Naive thymus-derived CD8-positive, alpha-beta T cell (primary cell): ENCODE measurements around the gene MCHR1. TPM values are rescaled to one million over a fixed set of nuclear protein-coding genes. Genes with fewer than 3 reads are reported as not detected.

Experiments used
- ATAC-seq, 2 donors: fragments of 150-1000 bp; cut with Tn5 transposase in 1 of 2; sonication (Bioruptor Pico), chemical (Tn5 transposase) in 1 of 2; 1 replicate in 1 of 2; 2 replicates in 1 of 2; pipeline ENCODE4 v1.10.0; 2021; ENCODE audit warnings: mild to moderate bottlenecking in 2 of 2, moderate library complexity in 2 of 2
- POLR2A ChIA-PET: fragments of 350-600 bp; sonication (Branson Sonifier 250); formaldehyde crosslinking; loops from one replicate; lab custom pipeline; 2021; ENCODE audit warnings: antibody characterized with exemption; lab: Charles Lee
- DNase-seq, 10 donors: peaks; one replicate each; pipeline versions ENCODE4 v3.0.0 to v3.0.0-alpha.2; 2020 to 2022
- H3K27ac Mint-ChIP-seq, 10 donors: one replicate each; pipeline ENCODE4 v1.8.0; 2020 to 2022; ENCODE audit warnings: mild to moderate bottlenecking in 10 of 10, mixed read lengths in 10 of 10, moderate library complexity in 4 of 10, inconsistent platforms in 1 of 10
- H3K27me3 Mint-ChIP-seq, 5 donors: one replicate each; pipeline ENCODE4 v1.8.0; 2021 to 2022; ENCODE audit warnings: mixed read lengths in 5 of 5
- H3K36me3 Mint-ChIP-seq, 3 donors: one replicate each; pipeline ENCODE4 v1.8.0; 2020 to 2022; ENCODE audit warnings: mixed read lengths in 3 of 3, mild to moderate bottlenecking in 2 of 3, inconsistent platforms in 1 of 3
- H3K4me1 Mint-ChIP-seq, 4 donors: one replicate each; pipeline ENCODE4 v1.8.0; 2021 to 2022; ENCODE audit warnings: mixed read lengths in 4 of 4
- H3K4me3 Mint-ChIP-seq, 10 donors: one replicate each; pipeline ENCODE4 v1.8.0; 2020 to 2022; ENCODE audit warnings: mild to moderate bottlenecking in 10 of 10, mixed read lengths in 10 of 10, moderate library complexity in 6 of 10, inconsistent platforms in 1 of 10
- H3K9me3 Mint-ChIP-seq, 9 donors: one replicate each; pipeline ENCODE4 v1.8.0; 2020 to 2022; ENCODE audit warnings: mixed read lengths in 9 of 9, mild to moderate bottlenecking in 3 of 9, inconsistent platforms in 1 of 9, moderate library complexity in 1 of 9
- polyA plus RNA-seq, 3 donors: library from polyadenylated mRNA; unstranded; fragments of 300-500 nt; fragmentation: Illumina TruSeq; gene quantifications; one replicate each; pipeline ENCODE4 v1.2.3, GENCODE V29; 2021
- total RNA-seq, 8 experiments: library from RNA in 2 of 8; stranded (reverse) in 2 of 8; gene quantifications; one replicate each; pipeline ENCODE4 v1.2.3 and lab custom pipeline; 2021 to 2026

Gene MCHR1
- total and polyA plus RNA-seq, 5 experiments from 2014 or later, result 0.16 TPM; not detected in 4

DNA sequence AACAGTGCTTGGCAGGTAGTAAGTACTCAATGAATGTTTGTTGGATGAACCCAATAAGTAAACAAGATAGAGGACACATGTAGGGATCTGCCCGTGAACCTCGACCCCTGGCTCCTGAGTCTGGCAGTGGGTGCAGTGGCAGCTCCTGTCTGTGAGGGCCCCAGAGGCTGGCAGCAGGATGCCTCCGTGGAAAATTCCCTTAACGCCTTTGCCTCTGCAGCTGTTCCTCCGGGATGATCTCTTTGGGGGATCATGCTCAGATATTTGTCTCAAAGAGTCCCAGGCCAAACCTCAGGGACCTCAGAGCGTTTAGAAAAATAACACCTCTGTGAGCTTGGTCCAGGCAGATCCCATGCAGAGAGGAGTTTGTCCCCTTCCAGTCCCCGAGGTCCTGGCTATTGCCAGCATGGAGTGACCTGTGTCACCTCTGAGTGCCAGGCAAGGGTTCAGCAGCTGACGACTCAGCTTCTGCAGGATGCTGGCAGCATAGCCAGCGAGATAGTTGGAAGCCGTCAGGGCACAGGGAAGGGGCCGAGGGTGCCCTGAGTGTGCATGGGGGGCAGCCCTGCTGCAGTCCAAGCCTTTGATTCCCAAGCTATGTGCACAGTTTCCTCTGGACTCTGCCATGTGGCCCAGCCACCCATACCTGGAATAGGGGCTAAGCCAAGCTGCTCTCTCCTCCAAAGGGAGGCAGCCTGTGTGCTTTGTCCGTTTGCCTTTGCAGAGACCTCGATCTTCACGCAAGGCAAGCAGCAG lies 613 bp upstream of the MCHR1 start:
- DNase-seq, result no peak
- ATAC-seq, result no peak
- POLR2A ChIA-PET, result interaction anchor here (0.9 kb wide), 1 partner anchor 15 kb away, joined by 3 read pairs; no protein-coding TSS in a partner anchor
- Mint-ChIP-seq H3K36me3 (no peaks in the 10 kb centered on the region), H3K9me3 (no peaks in the 10 kb centered on the region), H3K27ac (peak overlapping the region in 1 of 10 donors; percentile 57), H3K27me3 (peaks cover 0 to 25% (median 11%) of the 10 kb centered on the region in 5 donors), H3K4me1 (peaks cover 6 to 17% (median 14%) of the 10 kb centered on the region in 4 donors), H3K4me3 (no peak overlapping the region)

DNA sequence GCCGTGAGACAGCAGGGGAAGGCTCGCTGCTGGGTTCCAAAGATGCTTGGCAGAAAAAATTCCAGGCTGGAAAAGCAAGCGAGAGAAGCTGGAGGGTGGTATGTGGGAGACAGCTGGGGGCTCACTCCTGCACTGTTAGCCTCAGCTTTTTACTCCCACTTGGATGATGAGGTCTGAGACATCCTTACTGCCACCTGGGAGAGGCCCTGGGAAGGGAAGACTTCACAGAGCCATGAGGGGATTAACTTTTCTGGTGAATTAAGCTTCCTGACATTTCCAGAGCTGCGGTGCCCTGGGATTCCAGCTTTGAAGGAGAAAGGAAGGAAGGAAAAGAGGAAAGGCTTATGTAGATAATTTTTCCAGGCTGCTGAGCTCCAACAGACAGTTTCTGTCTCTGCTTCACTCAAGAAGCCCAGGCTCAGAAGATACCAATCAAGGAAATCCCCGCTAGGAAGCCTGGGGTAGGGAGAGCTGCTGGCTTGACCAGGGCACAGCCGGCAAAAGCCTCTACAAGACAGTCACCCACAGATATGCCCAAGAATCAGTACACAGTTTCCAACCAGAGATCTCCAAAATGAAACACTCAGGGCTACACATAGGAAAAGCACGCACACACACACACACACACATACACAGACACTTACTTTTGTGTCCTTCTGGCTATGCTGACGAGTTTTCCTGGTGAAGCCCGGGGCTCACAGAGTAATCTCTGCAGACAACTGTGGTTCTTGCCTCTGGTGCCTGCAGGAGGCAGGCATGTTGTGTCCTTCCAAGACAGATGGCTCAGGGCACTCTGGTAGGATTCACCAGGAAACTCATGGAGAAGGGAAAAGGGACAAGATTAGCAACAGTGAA lies 907 bp downstream of the MCHR1 start:
- POLR2A ChIA-PET, result interaction anchor here (0.6 kb wide), 1 partner anchor 81 kb away, joined by 3 read pairs; no protein-coding TSS in a partner anchor
- Mint-ChIP-seq H3K36me3 (no peaks in the 10 kb centered on the region), H3K9me3 (no peaks in the 10 kb centered on the region), H3K4me1 (peaks cover 9 to 22% (median 15%) of the 10 kb centered on the region in 4 donors), H3K27ac (peak overlapping the region in 1 of 10 donors; percentile 80), H3K4me3 (no peak overlapping the region), H3K27me3 (peaks cover 0 to 25% (median 11%) of the 10 kb centered on the region in 5 donors)
- no peak for DNase-seq
- no peak for ATAC-seq

DNA sequence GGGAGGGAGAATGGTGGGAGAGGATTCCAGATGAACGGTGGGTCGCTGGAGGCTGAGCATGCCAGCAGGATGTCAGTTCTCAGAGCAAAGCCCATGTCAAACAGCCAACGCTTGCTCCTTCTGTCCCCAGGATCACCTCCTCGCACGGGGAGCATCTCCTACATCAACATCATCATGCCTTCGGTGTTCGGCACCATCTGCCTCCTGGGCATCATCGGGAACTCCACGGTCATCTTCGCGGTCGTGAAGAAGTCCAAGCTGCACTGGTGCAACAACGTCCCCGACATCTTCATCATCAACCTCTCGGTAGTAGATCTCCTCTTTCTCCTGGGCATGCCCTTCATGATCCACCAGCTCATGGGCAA lies 1.5 kb downstream of the MCHR1 start:
- H3K4me1 Mint-ChIP-seq, result peaks cover 9 to 22% (median 15%) of the 10 kb centered on the region in 4 donors
- H3K27me3 Mint-ChIP-seq, result peaks cover 0 to 25% (median 11%) of the 10 kb centered on the region in 5 donors
- peak overlapping the region in 2 of 10 donors; percentile 31 to 80 for H3K27ac Mint-ChIP-seq
- H3K9me3 Mint-ChIP-seq, result no peaks in the 10 kb centered on the region
- ATAC-seq, result no peak
- POLR2A ChIA-PET, result no interaction called here
- no peak for DNase-seq
- no peak overlapping the region for H3K4me3 Mint-ChIP-seq
- no peaks in the 10 kb centered on the region for H3K36me3 Mint-ChIP-seq

DNA sequence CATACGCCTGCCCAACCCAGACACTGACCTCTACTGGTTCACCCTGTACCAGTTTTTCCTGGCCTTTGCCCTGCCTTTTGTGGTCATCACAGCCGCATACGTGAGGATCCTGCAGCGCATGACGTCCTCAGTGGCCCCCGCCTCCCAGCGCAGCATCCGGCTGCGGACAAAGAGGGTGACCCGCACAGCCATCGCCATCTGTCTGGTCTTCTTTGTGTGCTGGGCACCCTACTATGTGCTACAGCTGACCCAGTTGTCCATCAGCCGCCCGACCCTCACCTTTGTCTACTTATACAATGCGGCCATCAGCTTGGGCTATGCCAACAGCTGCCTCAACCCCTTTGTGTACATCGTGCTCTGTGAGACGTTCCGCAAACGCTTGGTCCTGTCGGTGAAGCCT lies 2.2 kb downstream of the MCHR1 start:
- H3K9me3 Mint-ChIP-seq, result no peaks in the 10 kb centered on the region
- no peaks in the 10 kb centered on the region for H3K36me3 Mint-ChIP-seq
- no peak for DNase-seq
- peaks cover 0 to 24% (median 11%) of the 10 kb centered on the region in 5 donors for H3K27me3 Mint-ChIP-seq
- H3K4me1 Mint-ChIP-seq, result peaks cover 10 to 22% (median 15%) of the 10 kb centered on the region in 4 donors
- POLR2A ChIA-PET, result no interaction called here
- H3K4me3 Mint-ChIP-seq, result no peak overlapping the region
- H3K27ac Mint-ChIP-seq, result peak overlapping the region in 2 of 10 donors; percentile 31 to 63
- ATAC-seq, result no peak

DNA sequence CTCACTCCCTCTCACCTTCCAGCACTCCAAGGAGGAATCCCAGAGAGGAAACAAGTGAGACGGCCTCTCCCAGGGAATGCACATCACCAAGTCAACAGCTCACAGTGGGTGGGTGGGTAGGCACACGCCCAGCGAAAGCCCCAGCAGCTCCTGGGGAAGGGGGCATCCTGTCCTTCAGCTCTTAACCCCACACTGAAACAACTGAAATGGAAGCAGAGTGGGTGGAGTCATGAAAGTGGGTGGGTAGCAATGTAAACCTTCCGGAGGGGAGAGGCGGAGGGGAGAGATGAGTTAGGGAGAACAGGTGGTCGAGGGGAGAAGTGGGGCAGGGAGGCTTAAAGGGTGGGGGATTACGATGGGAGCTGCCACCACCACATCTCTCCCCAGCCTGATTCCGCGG lies 5.4 kb downstream of the MCHR1 start:
- Mint-ChIP-seq H3K4me1 (peaks cover 11 to 18% (median 13%) of the 10 kb centered on the region in 4 donors), H3K9me3 (no peaks in the 10 kb centered on the region), H3K36me3 (no peaks in the 10 kb centered on the region), H3K4me3 (peak overlapping the region in 8 of 10 donors; percentile 75 to 92 (median 80)), H3K27me3 (peaks cover 0 to 12% (median 4%) of the 10 kb centered on the region in 5 donors), H3K27ac (peak overlapping the region in 7 of 10 donors; percentile 35 to 82 (median 71))
- POLR2A ChIA-PET, result interaction anchor here (1.9 to 3.5 kb wide), 2 partner anchors 43 to 76 kb away, joined by 8 to 20 read pairs; no protein-coding TSS in a partner anchor
- peak in 2 of 10 donors; percentile 8 to 11 for DNase-seq
- ATAC-seq, result no peak

DNA sequence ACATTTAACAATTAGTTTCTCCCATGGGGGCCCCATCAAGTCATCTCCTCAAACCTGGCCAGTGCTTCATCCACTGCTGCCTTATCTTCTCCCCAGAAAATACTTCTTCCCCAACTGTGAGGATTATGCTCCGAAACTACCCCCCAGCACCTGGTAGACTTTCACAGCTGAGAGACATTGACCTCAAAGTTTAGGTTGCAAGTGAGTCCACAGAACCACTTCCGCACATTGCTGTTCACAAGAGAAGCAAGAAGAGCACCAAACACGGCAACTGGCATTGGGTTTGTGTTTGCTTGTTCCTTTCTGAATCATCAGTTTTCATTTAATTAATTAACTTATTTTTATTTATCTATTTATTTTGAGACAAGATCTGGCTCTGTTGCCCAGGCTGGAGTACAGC lies 6.1 kb downstream of the MCHR1 start:
- H3K4me3 Mint-ChIP-seq, result peak overlapping the region in 8 of 10 donors; percentile 75 to 92 (median 80)
- DNase-seq (peak in 2 of 10 donors; percentile 28 to 35), ATAC-seq (peak; percentile 19 to 53)
- H3K4me1 Mint-ChIP-seq, result peaks cover 8 to 18% (median 12%) of the 10 kb centered on the region in 4 donors
- peak overlapping the region in 7 of 10 donors; percentile 38 to 82 (median 74) for H3K27ac Mint-ChIP-seq
- H3K27me3 Mint-ChIP-seq, result peaks cover 0 to 6% (median 0%) of the 10 kb centered on the region in 5 donors
- no peaks in the 10 kb centered on the region for H3K36me3 Mint-ChIP-seq
- no peaks in the 10 kb centered on the region for H3K9me3 Mint-ChIP-seq
- POLR2A ChIA-PET, result interaction anchor here (1.0 to 3.5 kb wide), 3 partner anchors 43 to 75 kb away, joined by 3 to 20 read pairs (median 8); no protein-coding TSS in a partner anchor

DNA sequence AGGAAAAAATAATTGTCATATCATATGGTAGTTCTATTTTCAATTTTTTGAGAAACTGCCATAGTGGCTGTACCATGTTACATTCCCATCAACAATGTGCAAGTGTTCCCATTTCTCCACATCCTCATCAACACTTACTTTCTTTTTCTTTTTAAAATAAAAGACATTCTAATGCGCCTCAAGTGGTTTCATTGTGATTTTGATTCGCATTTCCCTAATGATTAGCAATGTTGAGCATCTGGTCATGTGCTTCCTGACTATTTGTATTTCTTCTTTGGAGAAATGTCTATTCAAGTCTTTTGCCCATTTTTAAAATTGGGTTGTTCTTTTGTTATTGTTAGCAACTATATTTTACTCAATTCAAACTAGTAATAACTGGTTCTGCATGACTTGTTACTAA lies 8.4 kb downstream of the MCHR1 start:
- Mint-ChIP-seq H3K36me3 (no peaks in the 10 kb centered on the region), H3K4me3 (no peak overlapping the region), H3K27ac (peak overlapping the region in 1 of 10 donors; percentile 34), H3K4me1 (peaks cover 7 to 13% (median 9%) of the 10 kb centered on the region in 4 donors), H3K9me3 (no peaks in the 10 kb centered on the region), H3K27me3 (no peaks in the 10 kb centered on the region)
- POLR2A ChIA-PET, result interaction anchor here (0.6 to 0.7 kb wide), 3 partner anchors 32 to 153 kb away, joined by 3 to 4 read pairs (median 4); no protein-coding TSS in a partner anchor
- ATAC-seq (no peak), DNase-seq (no peak)

DNA sequence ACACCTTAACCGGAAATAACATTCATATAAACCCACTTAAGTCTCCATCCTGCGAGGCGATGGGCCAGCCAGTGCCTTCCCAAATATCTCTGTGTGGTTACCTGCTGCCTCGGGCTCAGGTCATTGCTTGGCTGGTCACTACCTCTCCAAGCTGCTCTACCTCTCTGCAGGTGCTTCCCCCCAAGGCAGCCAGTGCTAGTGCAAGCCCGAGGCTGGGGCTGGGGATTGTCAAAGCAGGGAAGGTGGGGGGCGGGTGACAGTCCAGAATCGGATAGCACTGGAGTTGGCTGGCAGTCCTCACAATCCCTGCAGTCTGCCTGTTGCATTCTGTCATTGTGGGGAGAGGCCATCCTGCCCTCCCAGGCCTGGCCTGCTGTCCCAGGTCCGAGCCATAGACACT lies 11.1 kb downstream of the MCHR1 start:
- H3K4me3 Mint-ChIP-seq, result no peak overlapping the region
- H3K36me3 Mint-ChIP-seq, result no peaks in the 10 kb centered on the region
- H3K27ac Mint-ChIP-seq, result no peak overlapping the region
- DNase-seq, result no peak
- peaks cover 0 to 7% (median 0%) of the 10 kb centered on the region in 4 donors for H3K4me1 Mint-ChIP-seq
- no peaks in the 10 kb centered on the region for H3K9me3 Mint-ChIP-seq
- H3K27me3 Mint-ChIP-seq, result no peaks in the 10 kb centered on the region
- POLR2A ChIA-PET, result no interaction called here
- ATAC-seq, result no peak

DNA sequence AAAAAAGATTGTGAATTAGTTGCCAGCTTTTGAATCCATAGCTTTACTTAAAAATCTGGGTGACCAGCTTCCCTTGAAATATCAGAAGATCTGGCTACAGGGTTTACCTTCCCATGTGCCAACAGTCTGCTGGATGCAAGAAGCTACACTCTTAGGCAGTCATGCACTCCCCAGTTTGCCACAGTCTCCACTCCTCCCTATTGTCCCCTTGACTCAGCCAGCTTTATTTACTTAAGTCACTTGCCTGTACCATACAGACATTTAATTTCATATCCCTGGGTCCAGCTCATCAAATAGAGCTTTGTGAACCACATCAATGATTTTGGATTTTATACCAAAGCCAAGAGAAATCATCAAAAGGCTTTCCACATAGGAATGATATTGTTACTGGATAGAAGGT lies 12.2 kb downstream of the MCHR1 start:
- H3K27ac Mint-ChIP-seq, result peak overlapping the region in 1 of 10 donors; percentile 6
- H3K9me3 Mint-ChIP-seq, result no peaks in the 10 kb centered on the region
- peaks cover 0 to 2% (median 0%) of the 10 kb centered on the region in 5 donors for H3K27me3 Mint-ChIP-seq
- no peak overlapping the region for H3K4me3 Mint-ChIP-seq
- no peaks in the 10 kb centered on the region for H3K36me3 Mint-ChIP-seq
- no peak for DNase-seq
- ATAC-seq, result no peak
- POLR2A ChIA-PET, result interaction anchor here (0.6 kb wide), 2 partner anchors 34 to 129 kb away, joined by 3 read pairs; no protein-coding TSS in a partner anchor
- peaks cover 0 to 5% (median 0%) of the 10 kb centered on the region in 4 donors for H3K4me1 Mint-ChIP-seq

DNA sequence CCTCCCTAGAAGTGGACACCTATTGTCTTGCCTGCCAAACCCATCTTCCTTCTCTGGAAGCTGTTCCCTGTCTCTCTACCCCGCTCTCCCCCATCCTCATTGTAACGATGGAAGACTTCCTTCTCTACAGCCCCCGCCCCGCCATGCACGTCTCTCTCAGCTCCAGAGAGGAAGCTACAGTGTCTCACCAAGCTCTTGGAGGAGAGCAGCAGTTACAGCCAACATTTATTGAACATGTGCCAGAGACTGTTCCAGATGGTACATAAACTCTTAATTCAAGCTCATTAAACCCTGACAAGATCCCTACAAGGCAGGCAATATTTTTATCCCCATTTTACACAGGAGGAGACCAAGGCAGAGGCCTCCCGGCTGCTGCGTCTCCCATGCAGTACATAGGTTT lies 15.1 kb downstream of the MCHR1 start:
- H3K4me1 Mint-ChIP-seq, result peaks cover 0 to 5% (median 0%) of the 10 kb centered on the region in 4 donors
- H3K27me3 Mint-ChIP-seq, result peaks cover 0 to 2% (median 0%) of the 10 kb centered on the region in 5 donors
- ATAC-seq (no peak), DNase-seq (no peak)
- POLR2A ChIA-PET, result interaction anchor here (0.5 kb wide), 1 partner anchor 48 kb away, joined by 3 read pairs; no protein-coding TSS in a partner anchor
- H3K27ac Mint-ChIP-seq, result peak overlapping the region in 3 of 10 donors; percentile 18 to 33 (median 32)
- no peaks in the 10 kb centered on the region for H3K9me3 Mint-ChIP-seq
- no peaks in the 10 kb centered on the region for H3K36me3 Mint-ChIP-seq
- H3K4me3 Mint-ChIP-seq, result no peak overlapping the region

DNA sequence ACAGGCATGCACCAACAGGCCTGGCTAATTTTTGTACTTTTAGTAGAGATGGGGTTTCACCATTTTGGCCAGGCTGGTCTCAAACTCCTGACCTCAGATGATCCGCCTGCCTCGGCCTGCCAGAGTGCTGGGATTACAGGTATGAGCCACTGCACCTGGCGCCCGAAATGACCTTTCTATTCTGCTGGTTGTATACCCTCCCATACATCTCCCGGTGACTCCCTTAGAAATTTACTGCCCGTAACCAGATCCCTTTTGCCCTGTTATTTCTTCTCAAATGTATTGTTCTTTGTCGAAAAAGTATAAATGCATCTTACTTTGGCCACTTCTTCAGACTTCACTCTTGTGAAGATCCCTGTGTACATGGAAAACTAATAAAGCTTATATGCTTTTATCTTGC lies 22.0 kb downstream of the MCHR1 start:
- H3K27me3 Mint-ChIP-seq, result peaks cover 0 to 2% (median 0%) of the 10 kb centered on the region in 5 donors
- H3K9me3 Mint-ChIP-seq, result no peaks in the 10 kb centered on the region
- no peaks in the 10 kb centered on the region for H3K36me3 Mint-ChIP-seq
- peak overlapping the region in 1 of 10 donors; percentile 1 for H3K27ac Mint-ChIP-seq
- no peak overlapping the region for H3K4me3 Mint-ChIP-seq
- no peak for DNase-seq
- no peak for ATAC-seq
- peaks cover 4 to 13% (median 10%) of the 10 kb centered on the region in 4 donors for H3K4me1 Mint-ChIP-seq
- POLR2A ChIA-PET, result no interaction called here

DNA sequence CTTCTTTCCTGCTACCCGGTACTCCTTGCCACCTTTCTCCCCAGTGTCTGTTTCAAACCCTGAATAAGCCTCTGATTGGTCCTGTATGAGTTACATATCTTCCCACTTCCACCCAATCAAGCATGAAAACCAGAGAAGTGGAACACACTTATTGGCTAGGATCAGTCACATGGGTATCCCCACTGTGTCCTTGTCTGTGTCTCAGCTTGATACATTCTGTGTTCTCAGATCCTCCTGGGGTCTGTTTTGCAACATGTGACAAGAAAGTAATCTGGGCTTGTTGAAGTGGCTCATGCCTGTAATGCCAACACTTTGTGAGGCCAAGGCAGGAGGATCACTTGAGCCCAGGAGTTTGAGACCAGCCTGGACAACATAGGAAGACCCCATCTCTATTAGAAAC lies 23.9 kb downstream of the MCHR1 start:
- Mint-ChIP-seq H3K27me3 (no peaks in the 10 kb centered on the region), H3K36me3 (no peaks in the 10 kb centered on the region), H3K27ac (peak overlapping the region in 1 of 10 donors; percentile 51), H3K9me3 (no peaks in the 10 kb centered on the region), H3K4me3 (no peak overlapping the region), H3K4me1 (peaks cover 4 to 13% (median 11%) of the 10 kb centered on the region in 4 donors)
- DNase-seq, result no peak
- ATAC-seq, result no peak
- POLR2A ChIA-PET, result no interaction called here
